ENCODE results near the gene ANG.

DNA sequence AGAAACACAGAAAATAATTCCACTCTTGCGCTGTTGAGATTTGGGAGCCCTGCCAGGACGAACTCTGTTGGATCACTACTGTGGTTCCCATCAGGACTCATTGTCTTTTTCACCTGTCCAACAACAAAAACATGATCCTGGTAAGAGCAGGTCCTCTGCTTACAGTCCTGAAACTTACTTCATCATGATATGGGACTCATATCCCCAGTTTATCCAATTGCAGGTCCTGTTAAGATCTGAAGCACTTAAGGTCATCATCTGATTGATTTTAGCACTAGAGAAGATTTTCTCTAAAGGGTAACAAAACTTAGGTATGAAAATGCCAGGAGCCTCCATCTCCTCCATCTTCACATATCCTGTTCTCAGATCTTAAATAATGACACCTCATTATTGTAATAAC is 47.0 kb upstream of the ANG start, which contains the start of gene OR6S1:
- TF ChIP-seq CTCF (IDR thresholded peaks at IDR 0.05): no peak
- no peak for TF ChIP-seq POLR2A (IDR thresholded peaks at IDR 0.05)

Measured in esophagus squamous epithelium (tissue), 4 donors.